HEK293T (cell line): ENCODE results near the gene NSDHL.

Experiments
- BHLHE40 ChIP-seq: fragments of 450-650 bp; IDR thresholded peaks from 2 replicates; pipeline ENCODE4 v1.6.1; 2016; ENCODE audit warnings: mild to moderate bottlenecking, moderate library complexity, borderline replicate concordance
- FOXM1 ChIP-seq: fragments of 450-650 bp; IDR thresholded peaks from 2 replicates; pipeline ENCODE4 v1.6.1; 2017; ENCODE audit warnings: mild to moderate bottlenecking, borderline replicate concordance
- SP1 ChIP-seq: fragments of 450-650 bp; IDR thresholded peaks from 2 replicates; pipeline ENCODE4 v1.6.1; 2017

- TF ChIP-seq SP1 (no peak), BHLHE40 (no peak), FOXM1 (no peak)
Observed at GRCh38 chrX:152818356-152818755, 12.5 kb upstream of the NSDHL start.
